Measurements from ENCODE around the gene AGFG2.
"Not testable (repeated sequence)": the region's sequence is repeated elsewhere in the genome, so short reads cannot be mapped to it uniquely, and the experiment has no call there.

The AGFG2 gene

DNA sequence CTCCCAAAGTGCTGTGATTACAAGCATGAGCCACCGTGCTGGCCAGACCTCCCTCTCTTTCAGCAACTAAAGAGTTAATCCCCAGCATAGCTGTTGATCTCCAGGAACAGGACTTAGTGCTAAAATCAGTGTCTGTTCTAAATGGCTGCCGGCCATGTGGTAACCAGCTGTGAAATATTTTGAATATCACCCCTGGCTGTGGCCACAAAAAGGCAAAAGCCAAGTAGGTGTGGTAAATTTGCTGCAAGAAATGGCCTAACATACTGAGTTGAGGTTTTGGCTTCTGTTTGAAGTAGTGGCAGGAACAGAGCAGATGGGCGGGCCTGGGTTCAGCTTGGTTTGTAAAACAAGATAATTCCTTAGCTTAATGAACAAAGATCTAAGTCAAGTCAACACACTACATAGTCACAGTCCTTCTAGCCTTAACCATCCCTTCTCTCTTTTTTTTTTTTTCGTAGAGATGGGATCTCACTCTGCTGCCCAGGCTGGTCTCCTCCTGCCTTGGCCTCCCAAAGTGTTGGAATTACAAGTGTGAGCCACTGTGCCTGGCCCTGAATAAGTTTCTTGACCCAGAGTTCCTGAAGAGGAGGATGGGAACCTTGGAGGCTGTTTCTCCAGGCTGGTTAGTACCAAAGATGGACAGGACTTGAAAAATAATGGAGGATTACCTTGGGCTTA, 22.7 kb upstream of the AGFG2 start:
- in situ Hi-C loops (cut with HindIII; ENCODE audit: low pct_ligation_motif_present, low pct_unique_long_range_greater_than_20kb, low sequenced_read_pairs), result no loop called here
- DNase-seq, result peak; percentile 41

DNA sequence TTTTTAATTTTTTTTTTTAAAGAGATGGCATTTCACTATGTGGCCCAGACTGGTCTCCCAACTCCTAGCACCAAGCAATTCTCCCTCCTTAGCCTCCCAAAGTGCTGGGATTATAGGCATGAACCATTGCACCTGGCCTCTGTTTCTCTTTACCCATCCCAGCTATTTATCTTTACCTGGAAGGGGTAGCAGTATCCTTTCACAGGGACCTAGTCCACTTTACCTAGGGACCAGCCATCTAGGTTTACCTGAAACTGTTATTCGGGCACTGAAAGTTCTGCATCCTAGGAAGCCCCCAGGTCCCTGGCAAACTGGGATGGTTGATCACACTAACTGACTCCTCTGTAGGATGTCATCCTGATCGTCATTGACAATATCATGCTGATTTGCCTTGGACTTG, 21.7 kb upstream of the AGFG2 start:
- in situ Hi-C loops (cut with HindIII; ENCODE audit: low pct_ligation_motif_present, low pct_unique_long_range_greater_than_20kb, low sequenced_read_pairs), result no loop called here

DNA sequence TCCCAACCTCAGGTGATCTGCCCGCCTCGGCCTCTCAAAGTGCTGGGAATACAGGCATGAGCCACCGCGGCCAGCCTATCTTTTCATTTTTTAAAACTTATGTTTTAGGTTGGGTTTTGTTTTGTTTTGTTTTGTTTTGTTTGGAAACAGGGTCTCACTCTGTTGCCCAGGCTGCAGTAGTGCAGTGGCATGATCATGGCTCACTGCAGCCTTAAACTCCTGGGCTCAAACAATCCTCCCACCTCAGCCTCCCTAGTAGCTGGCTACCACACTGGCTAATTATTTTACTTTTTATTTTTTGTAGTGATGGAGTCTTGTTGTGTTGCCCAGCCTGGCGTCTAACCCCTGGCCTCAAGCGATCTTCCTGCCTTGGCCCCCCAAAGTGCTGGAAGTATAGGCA, 19.4 kb upstream of the AGFG2 start:
- in situ Hi-C loops (cut with HindIII; ENCODE audit: low pct_ligation_motif_present, low pct_unique_long_range_greater_than_20kb, low sequenced_read_pairs), result no loop called here
- DNase-seq, result no peak

More for the DNA sequence above, 21.7 kb upstream of the AGFG2 start:
- no peak for DNase-seq

DNA sequence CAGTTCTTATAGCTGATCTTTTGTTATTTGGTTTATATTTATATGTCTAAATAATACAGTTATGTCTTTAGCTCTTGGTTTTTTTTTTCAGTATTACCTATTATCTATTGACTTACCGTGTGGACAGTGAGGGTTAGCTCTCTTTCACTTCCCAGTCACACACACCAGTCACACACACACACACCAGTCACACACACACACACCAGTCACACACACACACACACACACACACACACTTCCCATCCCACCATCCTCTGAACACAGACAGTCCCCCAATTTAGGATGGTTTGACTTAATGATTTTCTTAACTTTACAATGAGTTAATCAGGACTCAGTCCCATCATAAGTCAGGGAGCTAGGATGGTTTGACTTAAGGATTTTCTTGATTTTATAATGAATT, 18.9 kb upstream of the AGFG2 start:
- in situ Hi-C loops (cut with HindIII; ENCODE audit: low pct_ligation_motif_present, low pct_unique_long_range_greater_than_20kb, low sequenced_read_pairs), result no loop called here
- DNase-seq, result no peak

DNA sequence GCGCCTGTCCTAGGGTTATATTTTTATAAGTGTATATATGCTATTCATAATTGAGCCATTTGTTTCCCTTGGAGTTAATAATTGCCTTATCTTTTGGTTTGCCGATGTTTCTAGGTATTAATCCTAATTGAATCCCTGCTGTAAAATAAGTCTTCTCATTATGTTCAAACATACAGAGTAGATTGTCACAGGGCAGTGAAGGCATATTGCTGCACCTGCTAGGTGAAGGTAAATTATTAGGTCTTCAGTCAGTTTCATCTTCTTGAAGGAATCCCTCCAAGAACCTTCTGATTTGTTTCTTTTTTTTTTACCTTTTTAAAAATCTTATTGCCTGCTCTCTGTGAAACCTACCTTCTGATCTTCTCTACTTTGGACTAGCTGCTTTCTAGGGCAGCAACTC, 17.9 kb upstream of the AGFG2 start:
- no peak for DNase-seq
- in situ Hi-C loops (cut with HindIII; ENCODE audit: low pct_ligation_motif_present, low pct_unique_long_range_greater_than_20kb, low sequenced_read_pairs), result no loop called here

DNA sequence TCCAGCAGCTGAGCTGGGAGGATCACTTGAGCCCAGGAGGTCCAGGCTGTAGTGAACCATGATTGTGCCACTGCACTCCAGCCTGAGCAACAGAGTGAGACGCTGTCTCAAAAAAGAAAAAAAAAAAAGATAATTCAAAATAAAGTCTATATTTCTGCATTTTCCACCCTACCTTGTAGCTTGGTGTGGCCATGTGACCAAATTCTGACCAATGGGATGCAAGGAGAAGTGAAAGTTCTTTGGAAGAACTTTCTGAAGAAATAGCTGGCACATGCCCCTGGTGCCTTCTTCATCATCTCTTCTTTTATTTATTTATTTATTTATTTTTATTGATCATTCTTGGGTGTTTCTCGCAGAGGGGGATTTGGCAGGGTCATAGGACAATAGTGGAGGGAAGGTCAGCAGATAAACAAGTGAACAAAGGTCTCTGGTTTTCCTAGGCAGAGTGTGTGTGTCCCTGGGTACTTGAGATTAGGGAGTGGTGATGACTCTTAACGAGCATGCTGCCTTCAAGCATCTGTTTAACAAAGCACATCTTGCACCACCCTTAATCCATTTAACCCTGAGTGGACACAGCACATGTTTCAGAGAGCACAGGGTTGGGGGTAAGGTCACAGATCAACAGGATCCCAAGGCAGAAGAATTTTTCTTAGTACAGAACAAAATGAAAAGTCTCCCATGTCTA, 17.0 kb upstream of the AGFG2 start:
- in situ Hi-C loops (cut with HindIII; ENCODE audit: low pct_ligation_motif_present, low pct_unique_long_range_greater_than_20kb, low sequenced_read_pairs); DNase-seq: not testable (repeated sequence)

DNA sequence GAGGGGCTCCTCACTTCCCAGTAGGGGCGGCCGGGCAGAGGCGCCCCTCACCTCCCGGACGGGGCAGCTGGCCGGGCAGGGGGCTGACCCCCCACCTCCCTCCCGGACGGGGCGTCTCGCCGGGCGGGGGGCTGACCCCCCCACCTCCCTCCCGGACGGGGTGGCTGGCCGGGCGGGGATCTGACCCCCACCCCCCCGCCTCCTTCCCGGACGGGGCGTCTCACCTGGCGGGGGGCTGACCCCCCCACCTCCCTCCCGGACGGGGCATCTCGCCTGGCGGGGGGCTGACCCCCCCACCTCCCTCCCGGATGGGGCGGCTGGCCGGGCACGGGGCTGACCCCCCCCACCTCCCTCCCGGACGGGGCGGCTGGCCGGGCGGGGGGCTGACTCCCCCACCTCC, 15.8 kb upstream of the AGFG2 start:
- in situ Hi-C loops (cut with HindIII; ENCODE audit: low pct_ligation_motif_present, low pct_unique_long_range_greater_than_20kb, low sequenced_read_pairs); DNase-seq: not testable (repeated sequence)

DNA sequence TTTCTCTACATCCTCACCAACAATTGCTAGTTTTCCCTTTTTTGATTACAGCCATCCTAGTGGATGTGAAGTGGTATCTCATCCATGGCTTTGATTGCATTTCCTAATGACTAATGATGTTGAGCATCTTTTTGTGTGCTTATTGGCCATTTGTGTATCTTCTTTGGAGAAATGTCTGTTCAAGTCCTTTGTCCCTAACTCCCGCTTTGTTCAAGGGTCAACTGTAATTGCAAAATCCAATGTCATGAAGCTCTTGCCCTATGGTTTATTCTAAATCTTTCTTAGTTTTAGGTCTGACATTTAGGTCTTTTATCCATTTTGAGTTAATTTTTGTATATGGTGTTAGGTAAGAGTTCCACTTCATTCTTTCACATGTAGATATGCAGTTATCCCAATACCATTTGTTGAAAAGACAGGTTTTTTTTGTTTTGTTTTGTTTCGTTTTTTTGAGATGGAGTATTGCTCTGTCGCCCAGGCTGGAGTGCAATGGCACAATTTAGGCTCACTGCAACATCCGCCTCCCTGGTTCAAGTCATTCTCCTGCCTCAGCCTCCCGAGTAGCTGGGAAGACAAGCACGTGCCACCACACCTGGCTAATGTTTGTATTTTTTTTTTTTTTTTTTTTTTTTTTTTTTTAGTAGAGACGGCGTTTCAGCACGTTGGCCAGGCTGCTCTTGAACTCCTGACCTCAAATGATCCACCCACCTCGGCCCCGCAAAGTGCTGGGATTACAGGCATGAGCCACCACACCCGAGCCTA, 10.7 kb upstream of the AGFG2 start:
- DNase-seq; in situ Hi-C loops (cut with HindIII; ENCODE audit: low pct_ligation_motif_present, low pct_unique_long_range_greater_than_20kb, low sequenced_read_pairs): not testable (repeated sequence)

DNA sequence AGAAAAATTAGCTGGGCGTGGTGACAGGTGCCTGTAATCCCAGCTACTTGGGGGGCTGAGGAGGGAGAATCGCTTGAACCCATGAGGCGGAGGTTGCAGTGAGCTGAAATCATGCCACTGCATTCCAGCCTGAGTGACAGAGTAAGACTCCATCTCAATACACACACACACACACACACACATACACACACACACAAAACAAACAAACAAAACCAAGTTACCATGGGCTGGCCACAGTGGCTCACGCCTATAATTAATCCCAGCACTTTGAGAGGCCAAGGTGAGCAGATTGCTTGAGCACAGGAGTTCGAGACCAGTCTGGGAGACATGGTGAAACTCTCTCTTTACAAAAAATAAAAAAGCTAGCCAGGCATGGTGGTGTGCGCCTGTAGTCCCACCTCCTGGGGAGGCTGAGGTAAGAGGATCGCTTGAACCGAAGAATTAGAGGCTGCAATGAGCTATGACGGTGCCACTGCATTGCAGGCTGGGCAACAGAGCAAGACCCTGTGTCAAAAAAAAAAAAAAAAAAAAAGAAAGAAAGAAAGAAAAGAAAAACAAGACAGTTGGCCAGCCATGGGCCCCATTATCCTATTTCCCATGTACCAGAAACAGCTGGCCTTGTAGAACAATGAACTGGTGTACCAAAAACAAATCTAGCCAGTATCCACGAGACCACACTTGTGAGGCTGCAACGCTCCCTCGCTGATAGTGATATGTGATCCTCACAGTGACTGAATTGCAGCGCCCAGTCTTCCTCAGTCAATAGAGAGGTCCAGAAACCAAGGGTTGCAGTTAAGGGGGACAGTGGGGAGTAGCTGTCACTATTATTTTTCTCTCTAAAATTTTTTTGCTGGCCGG, 6.6 kb upstream of the AGFG2 start:
- in situ Hi-C loops (cut with HindIII; ENCODE audit: low pct_ligation_motif_present, low pct_unique_long_range_greater_than_20kb, low sequenced_read_pairs), result no loop called here
- no peak for DNase-seq

DNA sequence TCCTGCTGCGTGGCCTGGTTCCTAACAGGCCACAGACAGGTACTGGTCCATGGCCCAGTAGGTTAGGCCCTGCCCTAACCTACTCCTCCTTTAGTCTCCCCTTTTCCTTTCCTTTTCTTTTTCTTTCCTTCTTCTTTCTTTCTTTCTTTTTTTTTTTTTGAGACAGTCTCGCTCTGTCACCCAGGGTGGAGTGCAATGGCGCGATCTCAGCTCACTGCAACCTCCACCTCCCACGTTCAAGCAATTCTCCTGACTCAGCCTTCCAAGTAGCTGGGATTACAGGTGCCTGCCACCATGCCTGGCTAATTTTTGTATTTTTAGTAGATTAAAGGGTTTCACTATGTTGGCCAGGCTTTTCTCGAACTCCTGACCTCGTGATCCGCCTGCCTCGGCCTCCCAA, 3.0 kb upstream of the AGFG2 start:
- DNase-seq; in situ Hi-C loops (cut with HindIII; ENCODE audit: low pct_ligation_motif_present, low pct_unique_long_range_greater_than_20kb, low sequenced_read_pairs): not testable (repeated sequence)

DNA sequence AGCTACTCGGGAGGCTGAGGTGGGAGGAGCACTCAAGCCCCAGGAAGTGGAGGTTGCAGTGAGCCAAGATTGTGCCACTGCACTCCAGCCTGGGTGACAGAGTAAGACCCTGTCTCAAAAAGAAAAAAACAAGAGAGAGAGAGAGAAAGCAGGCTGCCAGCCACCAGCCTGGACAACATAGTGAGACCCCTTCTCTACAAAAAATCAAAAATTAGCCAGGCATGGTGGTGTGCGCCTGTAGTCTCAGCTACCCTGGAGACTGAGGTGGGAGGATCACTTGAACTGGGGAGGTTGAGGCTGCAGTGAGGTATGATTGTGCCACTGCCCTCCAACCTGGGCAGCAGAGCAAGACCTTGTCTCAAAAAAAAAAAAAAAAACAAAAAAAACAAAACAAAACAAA, 2.3 kb upstream of the AGFG2 start:
- in situ Hi-C loops (cut with HindIII; ENCODE audit: low pct_ligation_motif_present, low pct_unique_long_range_greater_than_20kb, low sequenced_read_pairs); DNase-seq: not testable (repeated sequence)

DNA sequence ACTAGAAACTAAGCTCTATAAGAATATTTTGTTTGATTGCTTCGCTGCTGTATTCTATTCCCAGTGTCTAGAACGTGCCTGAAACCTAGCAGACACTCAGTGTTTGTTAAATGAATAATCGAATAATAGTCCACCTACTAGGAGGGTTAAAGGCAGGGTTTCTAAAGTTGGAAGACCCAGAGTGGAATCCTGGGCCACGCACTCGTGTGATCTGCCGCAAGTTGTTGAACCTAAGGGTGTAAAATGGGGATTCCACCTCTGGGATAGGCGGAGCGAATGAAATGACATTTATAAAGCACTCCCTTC, 702 bp upstream of the AGFG2 start:
- in situ Hi-C loops (cut with HindIII; ENCODE audit: low pct_ligation_motif_present, low pct_unique_long_range_greater_than_20kb, low sequenced_read_pairs), result no loop called here
- DNase-seq, result no peak

DNA sequence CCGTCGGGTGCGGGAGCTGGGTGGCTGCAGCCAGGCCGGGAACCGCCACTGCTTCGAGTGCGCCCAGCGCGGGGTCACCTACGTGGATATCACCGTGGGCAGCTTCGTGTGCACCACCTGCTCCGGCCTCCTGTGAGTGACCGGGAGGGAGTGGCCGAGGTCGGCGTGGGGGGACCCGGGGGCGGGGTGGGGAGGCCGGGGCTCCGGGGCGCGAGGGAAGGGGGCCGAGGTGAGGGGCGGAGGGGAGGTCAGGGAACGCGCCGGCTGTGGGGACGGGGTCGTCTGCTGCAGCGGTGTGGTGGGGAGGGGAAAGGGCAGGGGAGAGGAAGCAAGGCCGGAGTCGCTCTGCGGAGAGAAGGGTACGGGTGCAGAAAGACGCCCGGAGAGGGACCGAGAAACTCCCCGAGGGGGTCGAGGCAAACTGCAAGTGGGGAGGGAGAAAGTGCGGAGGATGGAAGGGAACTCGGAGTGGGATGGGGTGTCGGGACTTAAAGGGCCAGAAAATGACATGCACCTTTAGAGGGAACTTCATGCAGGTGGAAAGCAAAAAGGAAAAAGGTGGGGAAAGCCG, 518 bp downstream of the AGFG2 start:
- in situ Hi-C loops (cut with HindIII; ENCODE audit: low pct_ligation_motif_present, low pct_unique_long_range_greater_than_20kb, low sequenced_read_pairs), result no loop called here
- no peak for DNase-seq

DNA sequence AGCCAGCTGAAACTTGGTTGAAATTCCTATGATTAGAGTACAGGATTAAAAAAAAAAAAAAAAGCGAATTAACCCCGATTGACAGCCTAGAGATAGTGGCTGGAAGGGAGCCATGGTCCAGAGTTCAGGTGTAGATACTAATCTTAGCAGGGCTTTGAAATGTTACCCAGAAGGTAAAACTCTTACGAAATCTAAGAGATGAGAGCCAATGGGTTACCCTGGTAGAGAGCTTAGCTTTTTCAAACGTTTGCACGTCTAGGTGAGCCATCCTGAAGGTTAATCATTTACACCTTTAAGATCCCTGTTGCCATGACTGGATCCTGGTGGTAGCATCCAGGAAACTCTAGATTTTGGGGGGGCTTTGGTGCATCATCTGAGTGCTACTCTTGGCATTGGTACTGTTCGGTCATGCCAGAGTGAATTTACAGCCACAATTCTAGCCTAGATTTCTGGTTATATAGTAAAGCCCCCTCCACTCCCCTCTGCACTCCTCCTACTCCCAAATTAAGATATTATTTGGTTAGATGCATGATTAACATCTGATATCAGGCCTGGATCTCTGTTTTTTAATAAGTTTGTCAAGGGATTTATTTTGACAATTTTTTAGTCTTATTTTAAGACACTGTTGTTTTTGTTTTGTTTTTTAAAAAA, 1.2 kb downstream of the AGFG2 start:
- in situ Hi-C loops (cut with HindIII; ENCODE audit: low pct_ligation_motif_present, low pct_unique_long_range_greater_than_20kb, low sequenced_read_pairs), result no loop called here
- peak; percentile 28 for DNase-seq

DNA sequence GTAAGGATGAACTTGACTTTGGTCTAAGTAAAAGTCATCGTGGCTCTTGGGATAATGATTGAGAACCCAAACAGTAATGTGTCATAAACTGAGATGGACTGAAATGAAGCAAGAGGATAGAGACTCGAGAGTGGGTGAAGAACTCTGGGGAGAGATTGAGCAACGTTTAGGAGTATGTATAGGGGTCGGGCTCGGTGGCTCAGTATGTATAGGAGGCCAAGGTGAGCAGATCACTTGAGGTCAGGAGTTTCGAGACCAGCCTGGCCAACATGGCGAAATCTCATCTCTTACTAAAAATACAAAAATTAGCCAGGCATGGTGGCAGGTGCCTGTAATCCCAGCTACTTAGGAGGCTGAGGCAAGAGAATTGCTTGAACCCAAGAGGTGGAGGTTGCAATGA, 2.3 kb downstream of the AGFG2 start:
- in situ Hi-C loops (cut with HindIII; ENCODE audit: low pct_ligation_motif_present, low pct_unique_long_range_greater_than_20kb, low sequenced_read_pairs); DNase-seq: not testable (repeated sequence)

DNA sequence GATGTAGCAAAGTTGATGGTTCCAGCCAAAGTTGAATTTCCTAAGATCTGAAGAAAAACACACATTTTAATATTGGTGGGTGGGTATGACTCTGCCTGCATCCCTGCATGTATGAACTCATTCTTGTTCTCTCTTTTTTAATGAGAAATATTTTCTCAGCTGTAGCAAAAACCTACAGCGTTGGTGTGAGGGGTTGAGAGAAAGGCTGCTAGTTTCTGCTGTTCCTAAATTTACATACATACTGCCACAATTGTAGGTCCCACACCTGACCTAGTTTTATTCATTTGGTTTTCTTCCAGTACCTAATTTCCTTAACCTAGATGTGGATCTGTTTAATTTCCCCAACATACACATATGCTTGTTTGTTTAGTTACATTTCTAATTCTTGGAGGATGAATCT, 4.6 kb downstream of the AGFG2 start:
- no peak for DNase-seq
- in situ Hi-C loops (cut with HindIII; ENCODE audit: low pct_ligation_motif_present, low pct_unique_long_range_greater_than_20kb, low sequenced_read_pairs), result no loop called here

DNA sequence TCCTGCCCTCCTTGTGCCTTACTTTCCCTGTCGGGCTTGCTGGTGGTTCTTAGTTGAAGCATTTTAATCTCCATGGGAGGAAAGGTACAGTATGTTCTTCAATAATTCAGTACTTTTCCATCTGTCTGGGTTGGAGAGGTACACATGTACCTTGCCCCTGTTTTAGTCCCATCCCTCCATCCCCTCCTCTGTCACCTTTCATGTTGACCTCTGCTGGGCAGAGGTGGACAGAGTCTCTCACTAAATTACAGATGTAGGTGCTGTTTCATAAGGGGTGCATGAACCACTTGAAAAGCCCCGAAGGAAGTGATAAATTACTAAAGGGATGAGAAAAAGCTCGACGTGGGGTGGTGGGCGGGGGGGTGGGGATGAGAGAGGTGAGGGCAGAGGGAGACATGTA, 5.4 kb downstream of the AGFG2 start:
- in situ Hi-C loops (cut with HindIII; ENCODE audit: low pct_ligation_motif_present, low pct_unique_long_range_greater_than_20kb, low sequenced_read_pairs), result no loop called here
- no peak for DNase-seq

DNA sequence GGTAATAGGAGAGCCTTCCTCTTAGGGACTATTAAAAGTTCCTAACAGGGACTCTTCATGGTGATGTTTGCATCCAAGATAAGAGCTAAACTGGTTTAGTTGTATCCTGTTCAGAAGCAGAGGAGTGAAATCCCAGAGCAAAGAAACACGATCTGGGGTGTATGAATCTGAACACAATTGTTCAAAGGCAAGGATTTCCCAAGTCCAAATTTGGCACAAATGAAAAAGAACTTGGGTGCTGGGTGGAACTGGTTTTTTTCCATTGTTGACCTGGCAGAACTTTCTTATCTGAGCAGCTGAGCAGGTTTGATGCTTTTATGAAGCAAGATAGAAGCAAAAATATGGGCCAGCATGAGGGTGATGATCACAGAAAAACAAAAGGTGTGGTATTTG, 6.0 kb downstream of the AGFG2 start:
- DNase-seq, result no peak
- in situ Hi-C loops (cut with HindIII; ENCODE audit: low pct_ligation_motif_present, low pct_unique_long_range_greater_than_20kb, low sequenced_read_pairs), result no loop called here

Data from ACHN (cell line).